NCI-H2029 treated with DMSO at 0.1 percent for 48 hours (cell line): Measurements from ENCODE around the gene ARHGAP27.

Source experiments
- DNase-seq: peaks from one replicate; lab custom pipeline; 2025; lab: John Stamatoyannopoulos, UW

ARHGAP27 gene

DNA sequence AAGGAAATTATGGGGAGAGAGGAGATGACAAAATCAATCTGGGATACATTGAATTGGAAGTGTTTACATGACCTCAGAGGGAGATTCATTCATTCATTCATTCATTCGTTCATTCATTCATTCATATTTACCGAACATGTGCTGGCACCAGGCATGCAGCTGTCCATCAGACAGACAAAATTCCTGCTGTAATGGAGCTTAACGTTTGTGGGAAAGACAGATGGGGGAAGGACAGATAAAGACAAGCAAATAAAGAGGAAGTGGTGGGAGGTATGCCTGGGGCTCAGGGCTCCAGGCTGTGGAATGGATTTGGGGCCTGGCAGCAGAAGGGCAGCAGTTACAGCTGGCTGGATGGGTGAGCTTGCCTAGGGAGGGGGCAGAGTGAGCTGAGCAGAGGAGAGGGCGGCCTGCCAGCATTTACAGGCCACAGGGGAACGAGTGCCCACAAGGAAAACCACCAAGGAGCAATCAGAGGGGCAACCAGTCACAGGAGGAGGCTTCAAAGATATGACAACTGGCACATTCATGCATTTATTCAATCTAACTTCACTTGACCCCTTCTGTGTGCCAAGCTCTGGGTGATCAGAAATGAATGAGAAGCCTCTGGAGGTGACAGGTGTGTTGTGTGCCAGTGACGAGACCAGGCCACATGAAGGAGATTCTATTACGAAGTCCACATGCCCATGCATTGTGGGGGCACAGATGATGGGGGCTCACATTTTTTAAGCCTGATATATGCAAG is 48.5 kb downstream of the ARHGAP27 start:
- no peak for DNase-seq

GRCh38 chr17:45383003-45383402 is 49.7 kb downstream of the ARHGAP27 start:
- no peak for DNase-seq

GRCh38 chr17:45382226-45382625 is 50.4 kb downstream of the ARHGAP27 start:
- no peak for DNase-seq

DNA sequence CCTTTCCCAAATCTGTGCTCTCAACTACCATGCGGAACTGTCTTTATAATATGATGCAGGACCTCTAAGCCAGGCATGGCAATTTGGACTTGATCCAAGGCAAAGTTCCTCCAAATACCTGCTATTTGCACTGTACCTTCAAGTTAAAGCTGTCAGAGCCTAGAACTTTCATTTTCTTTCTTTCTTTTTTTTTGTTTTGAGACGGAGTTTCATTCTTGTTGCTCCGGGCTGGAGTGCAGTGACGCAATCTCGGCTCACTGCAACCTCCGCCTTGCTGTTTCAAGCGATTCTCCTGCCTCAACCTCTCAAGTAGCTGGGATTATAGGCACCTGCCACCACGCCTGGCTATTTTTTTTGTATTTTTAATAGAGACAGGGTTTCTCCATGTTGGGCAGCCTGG is 51.7 kb downstream of the ARHGAP27 start:
- no peak for DNase-seq

GRCh38 chr17:45380046-45380765 is 52.5 kb downstream of the ARHGAP27 start:
- no peak for DNase-seq

DNA sequence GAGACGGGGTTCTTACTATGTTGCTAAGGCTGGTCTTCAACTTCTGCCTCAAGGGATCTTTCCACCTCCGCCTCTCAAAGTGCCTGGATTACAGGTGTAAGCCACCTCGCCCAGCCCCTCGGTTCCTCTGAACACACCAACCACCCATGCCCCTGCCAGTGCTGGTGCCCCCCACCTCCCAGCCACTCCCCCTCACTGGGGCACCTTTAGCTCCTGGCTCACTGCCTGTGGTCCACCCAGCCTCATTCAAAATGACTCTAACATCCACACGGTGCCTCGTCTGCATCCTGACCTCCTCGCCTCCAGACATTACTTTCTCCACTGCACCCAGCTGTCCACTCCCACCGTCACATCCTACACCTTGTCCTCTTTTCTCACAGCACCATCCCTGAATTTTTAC is 55.3 kb downstream of the ARHGAP27 start:
- no peak for DNase-seq

- DNase-seq, result no peak
These were observed 56.3 kb downstream of the ARHGAP27 start for GRCh38 chr17:45376171-45377005.

DNA sequence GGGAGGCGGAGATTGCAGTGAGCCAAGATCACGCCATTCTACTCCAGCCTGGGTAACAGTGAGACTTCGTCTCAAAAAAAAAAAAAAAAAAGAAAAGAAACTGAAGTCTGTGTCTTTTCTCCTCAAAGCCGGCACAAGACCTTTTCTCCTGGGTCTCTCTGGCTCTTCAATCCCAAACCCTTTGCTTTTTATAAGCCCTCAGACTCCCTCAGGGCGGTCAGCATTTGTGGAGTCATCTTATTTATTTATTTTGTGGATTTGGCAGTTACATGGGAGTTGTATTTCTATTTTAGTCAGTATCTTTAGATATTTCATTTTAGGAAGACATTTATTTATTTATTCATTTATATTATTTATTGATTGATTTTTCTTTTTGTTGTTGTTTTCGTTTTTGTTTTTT is 58.2 kb downstream of the ARHGAP27 start:
- DNase-seq, result no peak

DNA sequence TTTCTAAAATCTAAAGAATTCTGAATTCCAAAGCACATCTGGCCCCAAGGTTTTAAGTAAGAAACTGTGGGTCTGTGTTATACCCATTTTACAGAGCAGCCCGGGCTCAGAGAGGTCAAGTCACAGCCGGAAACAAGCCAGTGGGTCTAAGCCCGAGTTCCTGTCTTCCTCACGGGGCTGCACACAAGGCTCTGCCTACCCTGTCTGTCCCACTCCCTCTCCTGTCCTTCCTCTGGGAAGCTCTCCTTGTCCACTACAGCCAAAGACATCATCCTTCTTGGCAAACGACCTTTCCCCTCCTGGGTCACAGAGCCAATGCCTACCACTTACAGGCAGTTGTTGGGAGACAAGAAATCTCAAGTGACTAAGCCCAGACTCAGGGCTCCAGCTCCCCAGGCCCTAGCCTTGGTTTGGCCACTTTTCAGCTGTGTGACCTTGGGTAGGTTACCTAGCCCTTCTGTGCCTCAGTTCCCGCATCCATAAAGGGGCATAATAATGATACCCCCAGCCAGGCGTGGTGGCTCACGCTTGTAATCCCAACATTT is 60.3 kb downstream of the ARHGAP27 start:
- no peak for DNase-seq

- no peak for DNase-seq
These were observed 61.0 kb downstream of the ARHGAP27 start for GRCh38 chr17:45371414-45372324.

GRCh38 chr17:45370949-45371413 is 61.7 kb downstream of the ARHGAP27 start:
- no peak for DNase-seq

DNA sequence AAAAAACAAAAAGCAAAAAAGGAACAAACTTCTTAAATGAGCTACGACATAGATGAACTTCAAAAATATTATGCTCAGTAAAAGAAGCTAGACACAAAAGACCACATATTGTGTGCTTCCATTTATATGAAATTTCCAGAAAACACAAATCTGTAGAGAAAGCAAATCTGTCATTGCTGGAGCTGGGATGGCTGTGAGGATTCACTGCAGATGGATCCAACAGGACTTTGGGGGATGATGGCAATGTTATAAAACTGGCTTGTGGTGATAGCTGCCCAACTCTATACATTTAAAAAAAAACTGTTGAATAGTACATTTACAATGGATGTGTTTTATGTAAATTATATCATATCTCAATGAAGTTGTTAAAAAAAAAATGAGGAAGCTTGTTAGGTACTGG is 63.2 kb downstream of the ARHGAP27 start:
- no peak for DNase-seq

GRCh38 chr17:45368651-45369050 is 64.0 kb downstream of the ARHGAP27 start:
- DNase-seq, result no peak

- DNase-seq, result no peak
These were observed 65.5 kb downstream of the ARHGAP27 start for GRCh38 chr17:45367216-45367615.

GRCh38 chr17:45366691-45367090 is 66.0 kb downstream of the ARHGAP27 start:
- no peak for DNase-seq

DNA sequence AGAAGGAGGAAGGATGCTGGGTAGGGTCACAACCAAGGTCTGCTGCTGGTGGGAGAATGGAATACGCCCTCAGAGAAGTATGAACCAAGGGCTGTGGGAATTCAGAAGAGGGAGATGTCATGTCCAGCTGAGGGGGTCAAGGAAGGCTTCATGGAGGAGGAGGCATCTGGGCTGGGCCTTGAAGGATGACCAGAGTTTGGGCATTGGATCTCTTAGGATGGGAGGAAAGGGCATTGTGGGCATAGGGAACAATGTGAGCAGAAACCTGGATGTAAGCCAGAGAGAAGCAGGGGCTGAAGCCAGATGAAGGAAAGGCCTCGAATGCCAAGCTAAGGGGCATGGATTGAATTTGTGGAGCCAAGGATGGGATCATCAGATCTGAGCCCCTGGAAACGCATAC is 66.6 kb downstream of the ARHGAP27 start:
- no peak for DNase-seq

GRCh38 chr17:45364531-45365390 is 67.9 kb downstream of the ARHGAP27 start:
- DNase-seq, result no peak

DNA sequence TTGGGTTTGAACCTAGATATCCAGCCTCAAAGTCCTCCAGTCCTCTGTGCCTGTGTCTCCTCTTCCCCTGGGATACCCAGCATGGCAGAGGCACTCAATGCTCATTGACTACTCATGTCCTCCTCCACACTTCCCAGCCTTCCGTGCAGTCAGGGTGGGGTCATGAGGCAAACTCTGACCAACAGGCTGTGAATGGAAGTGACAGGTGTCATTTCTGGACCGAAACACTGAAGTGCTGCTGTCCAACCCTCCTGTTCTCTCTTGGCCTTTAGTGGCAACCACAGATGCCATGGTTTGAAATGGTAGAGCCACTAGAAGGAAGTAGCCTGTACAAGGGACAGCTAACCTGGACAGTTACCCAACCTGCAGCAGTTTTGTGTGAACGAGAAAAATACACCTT is 69.2 kb downstream of the ARHGAP27 start:
- DNase-seq, result no peak

GRCh38 chr17:45361976-45362375 is 70.7 kb downstream of the ARHGAP27 start:
- DNase-seq, result no peak

DNA sequence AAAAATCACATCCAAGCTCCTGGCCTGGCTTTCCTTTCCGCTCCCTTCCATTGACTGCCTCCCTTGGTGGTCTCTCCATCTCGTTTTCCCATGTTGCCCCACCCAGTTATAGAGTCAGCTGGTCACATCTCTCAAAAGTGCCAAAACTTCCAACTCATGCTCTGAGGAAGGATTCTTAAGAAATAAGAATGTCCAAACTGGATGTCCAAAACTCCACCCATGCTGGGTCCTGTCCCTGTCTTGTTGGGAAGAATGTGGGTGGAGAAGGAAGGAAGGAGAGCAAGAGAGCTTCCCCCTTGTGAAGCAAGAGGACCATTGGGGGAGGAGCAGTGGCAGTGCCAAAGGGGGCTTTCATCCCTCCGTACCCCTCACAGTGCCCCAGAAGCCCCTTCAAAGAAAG is 71.2 kb downstream of the ARHGAP27 start:
- DNase-seq, result no peak
